ENCODE results near the gene EFCC1.
A peak's percentile ranks its signal among the peaks of the same experiment; 100 is the strongest.

Gene EFCC1

GRCh38 chr3:129033633-129034321, 32.7 kb downstream of the EFCC1 start:
- DNase-seq: no peak

GRCh38 chr3:129034642-129035041, 33.5 kb downstream of the EFCC1 start:
- DNase-seq: peak in 1 of 2 experiments; percentile 20

GRCh38 chr3:129035360-129036221, 34.5 kb downstream of the EFCC1 start:
- no peak for DNase-seq

GRCh38 chr3:129036222-129037092, 35.4 kb downstream of the EFCC1 start:
- DNase-seq: no peak

- no peak for DNase-seq
Observed at GRCh38 chr3:129037093-129037419, 36.0 kb downstream of the EFCC1 start.

GRCh38 chr3:129038121-129038855, 37.2 kb downstream of the EFCC1 start:
- DNase-seq: no peak

GRCh38 chr3:129039271-129040038, 38.4 kb downstream of the EFCC1 start:
- peak; percentile 90 to 94 for DNase-seq

- no peak for DNase-seq
Observed at GRCh38 chr3:129040039-129040336, 38.9 kb downstream of the EFCC1 start.

- no peak for DNase-seq
Observed at GRCh38 chr3:129040579-129041300, 39.6 kb downstream of the EFCC1 start.

- no peak for DNase-seq
Observed at GRCh38 chr3:129045675-129046036, 44.6 kb downstream of the EFCC1 start.

- no peak for DNase-seq
Observed at GRCh38 chr3:129046037-129046731, 45.1 kb downstream of the EFCC1 start.

- no peak for DNase-seq
Observed at GRCh38 chr3:129046732-129047552, 45.8 kb downstream of the EFCC1 start.

GRCh38 chr3:129047553-129047839, 46.4 kb downstream of the EFCC1 start:
- DNase-seq: no peak

GRCh38 chr3:129050556-129051295, 49.6 kb downstream of the EFCC1 start:
- DNase-seq: no peak

- DNase-seq: no peak
Observed at GRCh38 chr3:129051871-129052340, 50.8 kb downstream of the EFCC1 start.

GRCh38 chr3:129052675-129053074, 51.6 kb downstream of the EFCC1 start:
- DNase-seq: peak; percentile 76

GRCh38 chr3:129054605-129055104, 53.6 kb downstream of the EFCC1 start:
- DNase-seq: no peak

GRCh38 chr3:129056451-129057173, 55.5 kb downstream of the EFCC1 start:
- DNase-seq: no peak
